Measurements from ENCODE around the gene UQCC3. TPM values are rescaled to one million over a fixed set of nuclear protein-coding genes. Genes with fewer than 3 reads are reported as not detected.
"Not testable (repeated sequence)": the region's sequence is repeated elsewhere in the genome, so short reads cannot be mapped to it uniquely, and the experiment has no call there.

Gene UQCC3
- total RNA-seq, 6 donors from 2014 or later = 5.0 to 12.6 (median 6.7) TPM

GRCh38 chr11:62694455-62695167 is 23.1 kb downstream of the UQCC3 start:
- no peak overlapping the region for H3K27ac ChIP-seq
- peaks cover 3 to 43% (median 32%) of the 10 kb centered on the region in 4 donors for H3K36me3 ChIP-seq
- peak in 1 of 2 donors; percentile 86 for DNase-seq
- ATAC-seq (ENCODE audit: low FRiP score in 2 of 2) = peak; percentile 87 to 88
- H3K4me3 ChIP-seq = no peak overlapping the region
- peaks cover 0 to 8% (median 0%) of the 10 kb centered on the region in 4 donors for H3K4me1 ChIP-seq
- 45 to 53% methylated on average over 14 of the region's 14 CpGs for WGBS, 2 donors
- no peaks in the 10 kb centered on the region for H3K27me3 ChIP-seq
- TF ChIP-seq, protein P1, sequence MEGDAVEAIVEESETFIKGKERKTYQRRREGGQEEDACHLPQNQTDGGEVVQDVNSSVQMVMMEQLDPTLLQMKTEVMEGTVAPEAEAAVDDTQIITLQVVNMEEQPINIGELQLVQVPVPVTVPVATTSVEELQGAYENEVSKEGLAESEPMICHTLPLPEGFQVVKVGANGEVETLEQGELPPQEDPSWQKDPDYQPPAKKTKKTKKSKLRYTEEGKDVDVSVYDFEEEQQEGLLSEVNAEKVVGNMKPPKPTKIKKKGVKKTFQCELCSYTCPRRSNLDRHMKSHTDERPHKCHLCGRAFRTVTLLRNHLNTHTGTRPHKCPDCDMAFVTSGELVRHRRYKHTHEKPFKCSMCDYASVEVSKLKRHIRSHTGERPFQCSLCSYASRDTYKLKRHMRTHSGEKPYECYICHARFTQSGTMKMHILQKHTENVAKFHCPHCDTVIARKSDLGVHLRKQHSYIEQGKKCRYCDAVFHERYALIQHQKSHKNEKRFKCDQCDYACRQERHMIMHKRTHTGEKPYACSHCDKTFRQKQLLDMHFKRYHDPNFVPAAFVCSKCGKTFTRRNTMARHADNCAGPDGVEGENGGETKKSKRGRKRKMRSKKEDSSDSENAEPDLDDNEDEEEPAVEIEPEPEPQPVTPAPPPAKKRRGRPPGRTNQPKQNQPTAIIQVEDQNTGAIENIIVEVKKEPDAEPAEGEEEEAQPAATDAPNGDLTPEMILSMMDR (IDR thresholded peaks at IDR 0.05) = peak; percentile 57 to 80 (median 66)
- TF ChIP-seq EP300 (IDR thresholded peaks at IDR 0.05) (no peak), POLR2A (IDR thresholded peaks at IDR 0.05) (no peak), POLR2AphosphoS5 (IDR thresholded peaks at IDR 0.05) (peak in 1 of 2 donors; percentile 23)
- H3K9me3 ChIP-seq = no peaks in the 10 kb centered on the region

GRCh38 chr11:62702246-62702645 is 30.8 kb downstream of the UQCC3 start:
- DNase-seq (no peak), ATAC-seq (ENCODE audit: low FRiP score in 2 of 2) (no peak)
- no peaks in the 10 kb centered on the region for H3K9me3 ChIP-seq
- 82 to 92% methylated on average over 11 of the region's 11 CpGs for WGBS, 2 donors
- TF ChIP-seq EP300 (IDR thresholded peaks at IDR 0.05) (no peak), POLR2A (IDR thresholded peaks at IDR 0.05) (peak in 1 of 4 donors; percentile 19), POLR2AphosphoS5 (IDR thresholded peaks at IDR 0.05) (no peak)
- TF ChIP-seq, protein P1 (IDR thresholded peaks at IDR 0.05) = no peak
- peaks cover 14 to 20% (median 17%) of the 10 kb centered on the region in 4 donors for H3K4me1 ChIP-seq
- H3K27ac ChIP-seq = no peak overlapping the region
- no peak overlapping the region for H3K4me3 ChIP-seq
- H3K27me3 ChIP-seq = no peaks in the 10 kb centered on the region
- H3K36me3 ChIP-seq = peaks cover 0 to 12% (median 3%) of the 10 kb centered on the region in 4 donors

GRCh38 chr11:62703921-62704320 is 32.4 kb downstream of the UQCC3 start:
- DNase-seq; ATAC-seq (ENCODE audit: low FRiP score in 2 of 2); H3K4me3 ChIP-seq; H3K27ac ChIP-seq; H3K9me3 ChIP-seq; H3K27me3 ChIP-seq: not testable (repeated sequence)
- H3K36me3 ChIP-seq = peaks cover 0 to 12% (median 3%) of the 10 kb centered on the region in 4 donors
- peaks cover 23 to 34% (median 26%) of the 10 kb centered on the region in 4 donors for H3K4me1 ChIP-seq
- WGBS, 2 donors = 79 to 85% methylated on average over 4 of the region's 4 CpGs

DNA sequence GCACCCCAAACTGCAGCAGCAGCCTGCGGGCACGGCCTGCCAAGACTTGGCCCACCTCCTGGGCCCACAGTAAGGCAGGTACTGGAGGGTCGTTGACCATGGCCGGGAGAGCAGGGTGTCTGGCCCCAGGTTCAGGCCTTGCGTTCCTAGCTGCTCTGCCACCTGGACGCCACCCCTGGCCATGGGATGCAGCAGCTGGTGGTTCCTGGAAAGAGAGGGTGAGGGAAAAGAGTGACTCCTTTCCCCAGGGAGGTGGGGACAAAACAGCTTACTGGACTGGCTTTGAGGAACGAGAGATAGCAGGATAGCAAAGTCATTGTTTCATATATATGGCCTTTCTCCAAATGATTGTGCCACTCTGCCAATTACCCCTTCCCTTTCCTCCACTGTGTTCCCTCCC is 33.9 kb downstream of the UQCC3 start:
- H3K9me3 ChIP-seq = no peaks in the 10 kb centered on the region
- peaks cover 0 to 14% (median 4%) of the 10 kb centered on the region in 4 donors for H3K36me3 ChIP-seq
- no peak for TF ChIP-seq POLR2A (IDR thresholded peaks at IDR 0.05)
- DNase-seq (no peak), ATAC-seq (ENCODE audit: low FRiP score in 2 of 2) (no peak)
- peak overlapping the region; percentile 76 to 89 (median 79) for H3K27ac ChIP-seq
- H3K4me1 ChIP-seq = peaks cover 29 to 40% (median 36%) of the 10 kb centered on the region in 4 donors
- WGBS, 2 donors = 48 to 55% methylated on average over 7 of the region's 7 CpGs
- no peaks in the 10 kb centered on the region for H3K27me3 ChIP-seq
- peak overlapping the region in 3 of 4 donors; percentile 61 to 85 (median 85) for H3K4me3 ChIP-seq

DNA sequence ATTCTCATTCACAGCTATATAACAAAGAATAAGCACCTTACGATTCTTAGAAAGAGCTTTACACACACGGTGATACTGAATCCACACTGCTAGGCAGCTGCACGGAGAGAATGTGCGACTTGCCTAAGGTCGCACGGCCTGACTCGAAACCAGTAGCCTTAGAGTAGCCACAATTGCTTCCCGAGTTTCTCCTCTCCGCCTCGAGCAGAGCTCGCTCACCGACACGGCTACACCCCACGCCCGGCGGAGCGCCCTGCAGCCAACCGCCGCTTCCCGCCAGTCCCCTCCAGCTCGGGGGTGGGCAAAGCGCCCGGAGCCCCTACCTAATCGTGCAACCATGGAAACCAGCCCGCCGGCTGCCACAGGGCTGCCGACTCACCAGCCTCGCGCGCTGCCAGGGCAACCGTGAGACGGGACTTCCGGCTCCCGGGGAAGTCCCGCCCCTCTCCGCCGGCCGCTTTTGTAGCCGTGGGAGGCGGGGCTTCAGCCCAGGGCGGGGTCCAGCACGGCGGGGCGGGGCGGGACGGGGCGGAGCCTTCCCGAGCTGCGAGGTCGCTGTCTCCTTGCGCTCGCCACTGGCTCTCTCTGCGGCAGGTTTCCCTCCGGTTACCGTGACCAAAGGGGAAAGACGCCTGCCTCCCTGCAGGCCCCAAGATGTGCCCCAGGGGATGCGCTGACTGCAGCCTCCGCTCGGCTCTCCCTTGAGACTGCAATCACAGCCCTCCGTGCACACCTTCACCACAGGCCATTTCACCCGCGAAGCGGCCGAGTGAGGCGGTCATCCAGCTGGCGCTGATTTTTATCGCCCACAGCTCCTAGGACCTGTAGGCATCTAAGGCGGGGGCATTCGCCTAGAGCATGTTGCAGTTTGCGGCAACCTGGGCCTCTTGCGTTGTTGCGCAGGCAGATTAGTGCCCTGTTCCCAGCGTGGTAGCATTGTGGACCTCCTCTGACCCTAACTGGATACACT is 34.7 kb downstream of the UQCC3 start:
- peaks cover 0 to 17% (median 8%) of the 10 kb centered on the region in 4 donors for H3K36me3 ChIP-seq
- ATAC-seq (ENCODE audit: low FRiP score in 2 of 2) (peak; percentile 94), DNase-seq (peak; percentile 98 to 99)
- no peaks in the 10 kb centered on the region for H3K27me3 ChIP-seq
- peak overlapping the region; percentile 76 to 89 (median 79) for H3K27ac ChIP-seq
- WGBS, 2 donors = 13 to 22% methylated on average over 12 to 29 of the region's 73 CpGs
- peak overlapping the region; percentile 61 to 86 (median 85) for H3K4me3 ChIP-seq
- TF ChIP-seq POLR2A (IDR thresholded peaks at IDR 0.05) = peak in 1 of 4 donors; percentile 75
- TF ChIP-seq, protein P1 (IDR thresholded peaks at IDR 0.05) = peak in 1 of 6 experiments; percentile 2
- no peak for TF ChIP-seq EP300 (IDR thresholded peaks at IDR 0.05)
- TF ChIP-seq POLR2AphosphoS5 (IDR thresholded peaks at IDR 0.05) = peak; percentile 52 to 75
- no peaks in the 10 kb centered on the region for H3K9me3 ChIP-seq
- H3K4me1 ChIP-seq = peaks cover 31 to 43% (median 38%) of the 10 kb centered on the region in 4 donors
